ENCODE measurements around the gene CLCN2.

DNA sequence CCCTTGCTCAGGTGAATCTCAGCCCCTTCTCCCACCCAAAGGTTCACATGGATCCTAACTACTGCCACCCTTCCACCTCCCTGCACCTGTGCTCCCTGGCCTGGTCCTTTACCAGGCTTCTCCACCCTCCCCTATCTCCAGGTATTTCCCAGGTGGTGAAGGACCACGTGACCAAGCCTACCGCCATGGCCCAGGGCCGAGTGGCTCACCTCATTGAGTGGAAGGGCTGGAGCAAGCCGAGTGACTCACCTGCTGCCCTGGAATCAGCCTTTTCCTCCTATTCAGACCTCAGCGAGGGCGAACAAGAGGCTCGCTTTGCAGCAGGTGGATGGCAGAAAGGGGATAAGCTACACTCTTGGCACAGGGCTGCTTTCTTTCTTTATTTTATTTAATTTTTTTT, 19.5 kb downstream of the CLCN2 start:
- TF ChIP-seq TAF1 (IDR thresholded peaks at IDR 0.05; ENCODE audit: low read depth, low read length) (no peak), POLR2AphosphoS5 (IDR thresholded peaks at IDR 0.05; ENCODE audit: low read depth, low read length) (no peak), EP300 (IDR thresholded peaks at IDR 0.05; ENCODE audit: borderline replicate concordance in 1 of 2, low read depth in 2 of 2, low read length in 2 of 2) (no peak), JUND (IDR thresholded peaks at IDR 0.05; ENCODE audit: low read length) (no peak), CREB1 (IDR thresholded peaks at IDR 0.05) (no peak), POLR2A (IDR thresholded peaks at IDR 0.05; ENCODE audit: control extremely low read depth in 1 of 2, low read depth in 2 of 2, low read length in 2 of 2) (no peak), JUN (IDR thresholded peaks at IDR 0.05; ENCODE audit: low read depth, low read length) (no peak), RFX5 (IDR thresholded peaks at IDR 0.05; ENCODE audit: borderline replicate concordance, low read depth, low read length) (no peak), KDM1A (IDR thresholded peaks at IDR 0.05; ENCODE audit: borderline replicate concordance, low read length) (no peak), EZH2 (IDR thresholded peaks at IDR 0.05; ENCODE audit: low read depth, low read length, severe bottlenecking) (no peak), SIN3A (conservative IDR thresholded peaks at IDR 0.05 in 1 of 2, IDR thresholded peaks at IDR 0.05 in 1 of 2; ENCODE audit: low read depth in 1 of 2, low read length in 2 of 2) (no peak)
- TF ChIP-seq, protein P1, sequence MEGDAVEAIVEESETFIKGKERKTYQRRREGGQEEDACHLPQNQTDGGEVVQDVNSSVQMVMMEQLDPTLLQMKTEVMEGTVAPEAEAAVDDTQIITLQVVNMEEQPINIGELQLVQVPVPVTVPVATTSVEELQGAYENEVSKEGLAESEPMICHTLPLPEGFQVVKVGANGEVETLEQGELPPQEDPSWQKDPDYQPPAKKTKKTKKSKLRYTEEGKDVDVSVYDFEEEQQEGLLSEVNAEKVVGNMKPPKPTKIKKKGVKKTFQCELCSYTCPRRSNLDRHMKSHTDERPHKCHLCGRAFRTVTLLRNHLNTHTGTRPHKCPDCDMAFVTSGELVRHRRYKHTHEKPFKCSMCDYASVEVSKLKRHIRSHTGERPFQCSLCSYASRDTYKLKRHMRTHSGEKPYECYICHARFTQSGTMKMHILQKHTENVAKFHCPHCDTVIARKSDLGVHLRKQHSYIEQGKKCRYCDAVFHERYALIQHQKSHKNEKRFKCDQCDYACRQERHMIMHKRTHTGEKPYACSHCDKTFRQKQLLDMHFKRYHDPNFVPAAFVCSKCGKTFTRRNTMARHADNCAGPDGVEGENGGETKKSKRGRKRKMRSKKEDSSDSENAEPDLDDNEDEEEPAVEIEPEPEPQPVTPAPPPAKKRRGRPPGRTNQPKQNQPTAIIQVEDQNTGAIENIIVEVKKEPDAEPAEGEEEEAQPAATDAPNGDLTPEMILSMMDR (IDR thresholded peaks at IDR 0.05; ENCODE audit: control extremely low read depth in 1 of 3, insufficient read depth in 1 of 3, low read depth in 1 of 3, low read length in 3 of 3) = no peak
- TF ChIP-seq, protein P2, sequence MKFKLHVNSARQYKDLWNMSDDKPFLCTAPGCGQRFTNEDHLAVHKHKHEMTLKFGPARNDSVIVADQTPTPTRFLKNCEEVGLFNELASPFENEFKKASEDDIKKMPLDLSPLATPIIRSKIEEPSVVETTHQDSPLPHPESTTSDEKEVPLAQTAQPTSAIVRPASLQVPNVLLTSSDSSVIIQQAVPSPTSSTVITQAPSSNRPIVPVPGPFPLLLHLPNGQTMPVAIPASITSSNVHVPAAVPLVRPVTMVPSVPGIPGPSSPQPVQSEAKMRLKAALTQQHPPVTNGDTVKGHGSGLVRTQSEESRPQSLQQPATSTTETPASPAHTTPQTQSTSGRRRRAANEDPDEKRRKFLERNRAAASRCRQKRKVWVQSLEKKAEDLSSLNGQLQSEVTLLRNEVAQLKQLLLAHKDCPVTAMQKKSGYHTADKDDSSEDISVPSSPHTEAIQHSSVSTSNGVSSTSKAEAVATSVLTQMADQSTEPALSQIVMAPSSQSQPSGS (IDR thresholded peaks at IDR 0.05; ENCODE audit: low read length) = no peak
